Measurements from ENCODE around the gene CARMIL1.

Gene CARMIL1

GRCh38 chr6:25655723-25656122 lies 376.5 kb downstream of the CARMIL1 start:
- no peak for DNase-seq (ENCODE audit: low read depth in 2 of 2)

- DNase-seq (ENCODE audit: low read depth in 2 of 2) = no peak
Measured at GRCh38 chr6:25659633-25660368, 380.6 kb downstream of the CARMIL1 start.

- no peak for DNase-seq (ENCODE audit: low read depth in 2 of 2)
Measured at GRCh38 chr6:25660512-25660911, 381.3 kb downstream of the CARMIL1 start.

GRCh38 chr6:25661129-25661779 lies 382.1 kb downstream of the CARMIL1 start:
- no peak for DNase-seq (ENCODE audit: low read depth in 2 of 2)

GRCh38 chr6:25665455-25665854 lies 386.3 kb downstream of the CARMIL1 start:
- no peak for DNase-seq (ENCODE audit: low read depth in 2 of 2)

- no peak for DNase-seq (ENCODE audit: low read depth in 2 of 2)
Measured at GRCh38 chr6:25669413-25669812, 390.2 kb downstream of the CARMIL1 start.
